UCSD-AML1 (cell line): Measurements from ENCODE around the gene HECW1.
"Not testable (repeated sequence)": the region's sequence is repeated elsewhere in the genome, so short reads cannot be mapped to it uniquely, and the experiment has no call there.

ENCODE experiments used
- DNase-seq: peaks from one replicate; lab custom pipeline; 2025; ENCODE audit not compliant: unreplicated experiment; lab: John Stamatoyannopoulos, UW

Gene HECW1

GRCh38 chr7:43201912-43202311 lies 89.5 kb downstream of the HECW1 start:
- no peak for DNase-seq

GRCh38 chr7:43204081-43204480 lies 91.6 kb downstream of the HECW1 start:
- DNase-seq = no peak

- DNase-seq = no peak
Measured at GRCh38 chr7:43205171-43205795, 92.8 kb downstream of the HECW1 start.

- no peak for DNase-seq
Measured at GRCh38 chr7:43208242-43208641, 95.8 kb downstream of the HECW1 start.

- not testable (repeated sequence) for DNase-seq
Measured at GRCh38 chr7:43210539-43210938, 98.1 kb downstream of the HECW1 start.

GRCh38 chr7:43211286-43211685 lies 98.8 kb downstream of the HECW1 start:
- DNase-seq = no peak

- no peak for DNase-seq
Measured at GRCh38 chr7:43211693-43212092, 99.2 kb downstream of the HECW1 start.

- no peak for DNase-seq
Measured at GRCh38 chr7:43212921-43213320, 100.5 kb downstream of the HECW1 start.

GRCh38 chr7:43215061-43215460 lies 102.6 kb downstream of the HECW1 start:
- no peak for DNase-seq

GRCh38 chr7:43217055-43217454 lies 104.6 kb downstream of the HECW1 start:
- DNase-seq = no peak

- not testable (repeated sequence) for DNase-seq
Measured at GRCh38 chr7:43218901-43219300, 106.5 kb downstream of the HECW1 start.

- DNase-seq = no peak
Measured at GRCh38 chr7:43220250-43220649, 107.8 kb downstream of the HECW1 start.

- DNase-seq = no peak
Measured at GRCh38 chr7:43220742-43221141, 108.3 kb downstream of the HECW1 start.

- no peak for DNase-seq
Measured at GRCh38 chr7:43229801-43230200, 117.4 kb downstream of the HECW1 start.

- DNase-seq = no peak
Measured at GRCh38 chr7:43232366-43232765, 119.9 kb downstream of the HECW1 start.

GRCh38 chr7:43234073-43234472 lies 121.6 kb downstream of the HECW1 start:
- DNase-seq = no peak

GRCh38 chr7:43234968-43235367 lies 122.5 kb downstream of the HECW1 start:
- no peak for DNase-seq

- no peak for DNase-seq
Measured at GRCh38 chr7:43240565-43240964, 128.1 kb downstream of the HECW1 start.

GRCh38 chr7:43242628-43243255 lies 130.3 kb downstream of the HECW1 start:
- DNase-seq = no peak

- DNase-seq = no peak
Measured at GRCh38 chr7:43244232-43244631, 131.8 kb downstream of the HECW1 start.

GRCh38 chr7:43244784-43245183 lies 132.3 kb downstream of the HECW1 start:
- no peak for DNase-seq

- DNase-seq = no peak
Measured at GRCh38 chr7:43247757-43248156, 135.3 kb downstream of the HECW1 start.

- DNase-seq = no peak
Measured at GRCh38 chr7:43248553-43248952, 136.1 kb downstream of the HECW1 start.
